Mammary epithelial cell (primary cell): Measurements from ENCODE around the gene TESK2.

Source experiments
- CTCF ChIP-seq, 2 donors: IDR thresholded peaks in 1 of 2; conservative IDR thresholded peaks in 1 of 2; 2 replicates each; pipeline ENCODE4 v1.5.1; 2011 to 2012; ENCODE audit warnings: inconsistent platforms in 2 of 2, low read length in 2 of 2, mild to moderate bottlenecking in 2 of 2, control low read depth in 1 of 2, low read depth in 1 of 2; ENCODE audit not compliant: insufficient read depth in 1 of 2; ENCODE audit errors: extremely low read depth in 1 of 2
- EZH2 ChIP-seq: IDR thresholded peaks from 2 replicates; pipeline ENCODE4 v1.6.1; 2012; ENCODE audit warnings: low read length, inconsistent platforms, borderline replicate concordance

- TF ChIP-seq CTCF (conservative IDR thresholded peaks at IDR 0.05 in 1 of 2, IDR thresholded peaks at IDR 0.05 in 1 of 2; ENCODE audit: extremely low read depth in 1 of 2, insufficient read depth in 1 of 2, low read depth in 1 of 2, low read length in 2 of 2) (no peak), EZH2 (no peak)
These were observed 161.5 kb downstream of the TESK2 start for GRCh38 chr1:45329445-45329844.
